Epidermal melanocyte (primary cell): ENCODE results near the gene SOBP.

Experiments used
- DNase-seq: peaks from one replicate; pipeline ENCODE4 v3.0.0; 2011; ENCODE audit warnings: low spot score; ENCODE audit not compliant: insufficient read length

The SOBP gene

DNA sequence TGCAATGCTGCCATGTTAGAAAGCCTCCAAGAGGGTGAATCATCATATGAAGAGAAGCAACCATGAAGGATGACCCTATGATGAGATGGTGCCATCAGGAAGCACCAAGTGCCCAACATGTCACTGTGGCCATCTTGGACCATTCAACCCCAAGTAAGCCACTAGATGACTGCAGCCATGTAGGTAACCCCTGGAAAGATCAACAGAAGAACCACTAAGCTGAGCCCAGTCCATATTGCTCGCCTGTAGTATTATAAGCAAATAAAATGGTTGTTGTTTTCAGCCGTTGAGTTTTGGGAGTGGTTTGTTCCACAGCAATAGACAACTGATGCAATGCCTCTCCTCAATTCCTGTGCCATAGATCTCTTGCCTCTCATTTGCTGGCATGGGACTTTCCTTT lies 193.3 kb downstream of the SOBP start:
- no peak for DNase-seq

DNA sequence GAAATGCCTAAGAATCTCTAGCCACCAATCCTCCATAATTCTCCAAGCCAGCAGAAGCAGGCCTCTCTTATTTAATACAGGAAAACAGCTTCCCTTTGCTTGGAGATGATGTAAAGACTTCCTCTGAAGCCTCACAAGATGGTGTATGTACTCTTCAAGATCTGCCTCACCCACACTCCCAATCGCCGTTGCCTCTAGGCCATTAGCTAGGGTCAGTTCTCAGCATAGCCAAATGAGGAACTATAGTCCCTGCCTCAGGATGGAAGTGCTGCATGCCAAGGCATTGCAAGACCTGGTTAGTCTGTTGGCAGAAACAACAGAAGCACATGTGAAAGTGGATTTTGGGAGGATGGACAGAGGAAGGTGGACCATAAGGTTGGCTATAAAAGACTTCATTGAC lies 195.1 kb downstream of the SOBP start:
- no peak for DNase-seq

DNA sequence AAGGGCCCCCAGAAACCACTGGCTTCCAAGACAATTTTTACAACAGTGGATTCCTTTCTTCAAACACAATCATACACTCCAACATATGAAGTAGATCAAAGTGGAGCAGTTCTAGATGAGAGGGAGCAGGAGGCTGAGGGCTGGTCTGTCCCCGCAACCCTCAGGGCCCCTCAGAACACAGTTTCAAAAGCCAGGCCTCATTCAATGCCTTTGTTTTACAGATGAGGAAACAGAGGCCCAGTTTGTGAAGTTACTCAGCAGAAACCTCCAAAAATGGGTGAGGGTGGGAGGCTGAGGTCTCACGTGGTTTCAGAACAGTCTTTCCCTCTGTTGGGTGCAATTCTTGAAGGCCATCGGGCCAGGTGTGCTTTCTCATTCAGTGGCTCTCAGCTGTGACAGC lies 199.3 kb downstream of the SOBP start:
- no peak for DNase-seq

DNA sequence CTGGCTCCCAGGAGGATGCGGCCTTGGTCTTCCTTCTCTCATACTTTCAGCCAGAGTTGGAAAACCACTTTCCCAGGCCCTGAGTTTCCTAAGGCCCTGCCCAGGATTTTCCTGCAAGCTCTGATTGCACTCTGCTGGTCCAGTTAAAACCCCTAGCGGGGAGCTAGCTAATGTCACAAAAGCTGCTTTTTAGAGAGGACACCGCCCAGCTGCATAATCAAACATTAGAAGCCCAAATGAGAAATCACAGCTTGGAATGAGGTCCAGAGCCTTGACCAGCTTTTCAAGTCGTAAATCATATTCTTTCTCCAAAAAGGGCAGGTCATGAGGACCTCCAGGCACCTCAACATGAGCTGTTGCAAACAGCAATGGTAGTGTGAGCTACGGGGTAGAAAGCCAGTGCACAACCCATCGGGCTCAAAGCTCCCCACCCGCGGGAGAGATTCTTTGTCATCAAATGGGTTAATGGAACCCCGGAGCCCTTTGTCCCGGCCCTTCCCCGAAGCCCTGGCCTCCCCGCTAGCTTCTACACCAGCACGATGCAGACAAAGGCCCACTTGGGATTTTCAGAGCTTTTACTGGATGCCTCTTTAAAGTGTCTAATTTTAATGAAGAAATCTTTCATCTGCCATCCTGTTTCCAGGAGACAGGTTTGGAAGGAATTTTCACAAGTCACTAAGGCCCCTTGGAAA lies 200.2 kb downstream of the SOBP start:
- no peak for DNase-seq

DNA sequence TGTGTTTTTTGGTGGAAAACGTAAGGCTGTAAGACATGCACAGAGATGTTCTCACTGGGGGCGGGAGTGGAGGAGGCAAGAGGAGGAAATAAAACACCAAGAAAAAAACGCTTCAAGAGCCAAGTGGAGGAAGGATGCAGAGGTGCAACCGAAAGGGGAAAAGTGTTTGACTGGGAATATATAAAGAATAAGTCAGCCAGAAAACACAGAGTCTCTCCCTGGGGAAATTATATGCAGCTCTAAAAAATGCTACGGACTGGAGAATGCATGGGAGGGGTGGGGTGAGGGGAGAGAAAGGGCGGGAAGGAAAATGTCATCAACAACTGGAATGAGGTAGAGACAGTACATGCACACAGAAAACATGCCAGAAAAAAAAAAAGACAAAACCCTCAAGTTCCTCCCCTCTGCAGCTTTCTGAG lies 200.7 kb downstream of the SOBP start:
- no peak for DNase-seq

DNA sequence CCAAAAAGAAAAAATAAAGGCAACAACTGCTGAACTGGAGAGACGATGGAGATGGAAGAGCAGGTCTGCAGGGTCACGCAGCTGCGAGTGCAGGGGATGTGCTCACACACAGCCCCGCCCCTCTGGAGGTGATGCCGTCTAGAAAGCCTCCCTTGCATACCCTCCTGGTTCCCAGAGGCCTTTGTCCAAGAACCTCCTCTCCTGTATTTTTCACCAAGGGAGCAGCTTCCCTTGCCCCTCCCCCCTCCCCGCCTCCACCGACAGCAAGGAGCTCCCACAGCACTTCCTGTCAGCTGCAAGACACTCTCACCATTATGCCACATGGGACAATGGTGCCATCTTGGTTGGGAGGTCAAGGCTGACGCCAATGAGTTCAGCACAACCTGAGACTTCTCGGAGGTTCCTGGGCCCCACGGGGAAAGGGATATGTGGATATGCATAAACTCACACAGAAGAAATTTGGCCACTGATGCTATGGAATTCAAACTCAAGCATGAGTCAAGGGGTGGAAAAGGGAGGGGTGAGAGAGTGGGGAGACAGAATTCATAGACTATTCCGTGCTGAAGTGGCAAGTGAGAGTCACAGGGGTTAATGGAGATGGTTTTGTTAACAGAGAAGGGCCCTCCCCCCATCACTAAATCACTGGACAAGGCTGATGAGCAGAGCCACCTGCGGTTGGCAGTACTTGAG lies 201.3 kb downstream of the SOBP start:
- no peak for DNase-seq

DNA sequence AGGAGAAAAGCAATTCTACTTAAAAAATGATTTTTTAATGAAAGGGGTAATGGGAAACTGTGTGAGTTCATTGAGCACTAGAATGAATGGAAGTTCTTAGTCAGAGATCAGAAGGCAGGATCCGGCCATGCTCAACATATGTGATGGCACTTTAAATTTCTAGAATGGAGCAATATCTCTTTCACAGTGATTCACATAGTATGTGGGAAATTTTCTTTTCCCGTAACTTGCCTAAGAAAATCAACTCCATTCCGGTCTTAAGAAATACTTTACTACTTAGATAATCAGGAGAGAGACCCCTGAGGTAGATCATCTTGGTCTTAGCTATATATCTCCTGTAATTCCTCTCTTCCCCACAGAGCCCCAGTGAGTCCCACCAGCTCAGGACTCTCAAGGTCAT lies 202.4 kb downstream of the SOBP start:
- DNase-seq = no peak

DNA sequence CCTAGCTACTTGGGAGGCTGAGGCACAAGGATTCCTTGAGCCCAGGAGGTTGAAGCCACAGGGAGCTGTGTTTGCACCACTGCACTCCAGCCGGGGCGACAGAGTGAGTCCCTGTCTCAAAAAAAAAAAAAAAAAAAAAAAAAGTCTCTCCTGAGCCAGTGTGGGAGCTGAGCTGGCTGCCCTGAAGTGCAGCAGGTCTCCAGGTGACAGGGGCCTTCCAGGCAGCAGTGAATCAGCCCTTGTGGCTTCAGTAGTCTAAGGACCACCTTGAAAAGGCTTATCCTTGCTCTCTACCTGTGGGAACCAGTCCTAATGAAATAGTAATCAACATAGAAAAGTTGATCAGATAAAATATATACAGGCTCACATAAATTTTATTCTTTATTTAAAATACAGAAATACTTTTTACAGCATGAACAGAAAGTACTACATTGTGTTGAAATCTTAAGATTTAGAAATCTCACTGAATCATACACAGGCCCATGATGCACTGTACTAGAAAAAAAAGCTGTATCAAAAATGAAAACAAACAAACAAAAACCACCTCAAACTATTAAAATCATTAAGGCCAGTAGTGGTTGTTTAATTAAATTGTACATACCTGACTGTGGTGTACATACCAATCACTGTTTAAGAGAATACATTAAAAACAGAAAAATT lies 205.3 kb downstream of the SOBP start:
- no peak for DNase-seq

DNA sequence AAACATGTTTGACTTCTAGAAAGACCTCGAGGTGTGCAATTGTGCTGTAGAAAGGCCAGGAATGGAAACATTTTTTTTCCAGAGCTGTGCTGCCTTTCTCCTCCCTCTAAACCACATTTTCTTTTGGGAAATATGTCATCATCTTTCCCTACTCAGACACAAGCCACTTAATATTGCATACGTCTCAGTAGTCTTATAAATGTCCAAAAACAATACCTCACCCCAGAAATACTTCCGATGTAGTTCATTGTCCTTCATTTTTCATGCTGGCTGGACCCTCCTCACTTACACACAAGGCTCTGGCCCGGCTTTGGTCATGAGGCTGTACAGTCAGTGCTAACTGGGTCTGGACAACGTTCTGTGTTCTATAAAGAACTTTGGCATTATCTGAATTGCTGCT lies 207.8 kb downstream of the SOBP start:
- no peak for DNase-seq

DNA sequence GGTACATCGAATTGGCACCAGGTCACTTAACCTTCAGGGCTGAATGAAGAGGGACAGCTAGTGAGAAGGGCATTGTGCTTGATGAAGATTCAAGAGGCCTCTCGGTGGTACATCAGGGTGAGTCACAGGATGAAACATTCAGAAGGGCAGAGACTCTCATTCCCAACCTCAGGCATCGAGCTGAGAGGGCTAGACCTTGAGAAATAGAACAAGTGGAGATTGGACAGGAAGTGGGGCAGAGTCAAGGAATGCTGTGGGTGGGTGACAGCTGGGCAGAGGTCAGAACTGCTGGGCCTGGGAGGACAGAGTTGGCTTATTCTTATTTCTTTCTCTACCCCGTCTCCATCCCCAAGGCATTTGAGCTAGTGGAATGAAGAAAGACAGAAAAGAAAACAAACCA lies 208.2 kb downstream of the SOBP start:
- no peak for DNase-seq

DNA sequence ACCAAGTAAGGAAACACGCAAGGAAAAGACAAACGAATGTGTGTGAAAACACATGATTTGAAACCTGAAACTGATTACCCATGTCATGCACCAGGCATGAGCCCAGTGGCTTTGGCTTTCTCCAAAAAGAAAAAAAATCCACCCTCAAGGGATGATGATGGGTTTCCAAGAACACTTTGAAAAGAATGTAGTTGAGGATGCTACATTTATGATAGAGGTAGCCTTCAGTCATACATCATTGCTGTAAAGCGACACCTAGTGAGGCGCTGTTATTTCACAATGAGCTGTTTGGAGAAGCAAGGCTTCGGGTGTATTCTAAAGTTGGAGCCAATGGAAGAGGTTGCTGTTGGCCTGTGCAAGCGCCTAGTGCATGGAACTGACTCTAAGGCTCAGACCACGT lies 209.3 kb downstream of the SOBP start:
- no peak for DNase-seq

DNA sequence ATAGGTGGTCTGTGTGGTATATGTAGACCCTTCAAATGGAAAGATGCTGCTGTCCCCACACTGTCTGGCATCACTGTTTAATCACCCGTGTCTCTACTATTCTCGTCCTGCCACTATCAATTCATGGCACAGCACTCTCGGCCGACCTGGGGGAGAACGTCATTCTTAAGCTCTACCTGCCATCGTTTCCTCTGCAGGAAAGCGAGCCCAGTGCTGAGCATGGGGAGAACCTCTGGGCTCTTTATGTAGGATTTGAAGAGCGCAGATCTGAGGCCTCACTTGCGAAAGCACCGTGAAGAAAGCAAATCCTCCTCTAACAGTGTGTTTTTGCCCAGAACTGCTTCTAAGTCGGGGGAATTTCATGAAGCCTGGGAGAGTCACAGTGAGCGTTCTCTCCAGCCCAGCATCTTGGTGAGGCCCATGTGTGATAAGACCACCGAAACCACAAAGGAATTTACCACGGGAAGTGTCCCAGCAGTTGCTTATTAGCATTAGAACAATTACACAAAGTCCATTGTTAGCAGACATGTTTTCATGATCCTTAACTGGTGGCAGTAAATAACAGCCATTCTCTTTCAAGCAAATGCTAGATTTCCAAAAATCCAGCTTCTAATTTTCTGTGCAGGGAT lies 209.9 kb downstream of the SOBP start:
- no peak for DNase-seq

DNA sequence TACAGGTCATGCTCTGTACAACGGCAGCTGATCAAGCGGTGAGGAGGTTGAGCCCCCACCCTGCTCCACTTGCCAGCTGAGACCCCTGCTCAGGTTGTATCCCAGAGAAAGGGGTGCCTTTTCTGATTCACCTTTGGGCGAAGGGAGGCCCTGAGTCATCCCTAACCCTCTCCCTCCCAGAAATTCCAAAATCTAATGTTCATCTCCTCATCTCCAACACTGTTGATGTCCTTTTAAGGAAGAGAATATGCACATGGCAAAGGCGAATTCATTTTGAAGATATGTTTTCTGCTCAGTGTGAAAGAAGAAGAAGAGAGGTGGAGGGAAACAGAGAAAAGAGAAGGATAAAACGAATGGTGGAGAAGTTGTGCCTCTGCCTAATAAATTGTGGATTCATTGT lies 213.7 kb downstream of the SOBP start:
- DNase-seq = no peak

DNA sequence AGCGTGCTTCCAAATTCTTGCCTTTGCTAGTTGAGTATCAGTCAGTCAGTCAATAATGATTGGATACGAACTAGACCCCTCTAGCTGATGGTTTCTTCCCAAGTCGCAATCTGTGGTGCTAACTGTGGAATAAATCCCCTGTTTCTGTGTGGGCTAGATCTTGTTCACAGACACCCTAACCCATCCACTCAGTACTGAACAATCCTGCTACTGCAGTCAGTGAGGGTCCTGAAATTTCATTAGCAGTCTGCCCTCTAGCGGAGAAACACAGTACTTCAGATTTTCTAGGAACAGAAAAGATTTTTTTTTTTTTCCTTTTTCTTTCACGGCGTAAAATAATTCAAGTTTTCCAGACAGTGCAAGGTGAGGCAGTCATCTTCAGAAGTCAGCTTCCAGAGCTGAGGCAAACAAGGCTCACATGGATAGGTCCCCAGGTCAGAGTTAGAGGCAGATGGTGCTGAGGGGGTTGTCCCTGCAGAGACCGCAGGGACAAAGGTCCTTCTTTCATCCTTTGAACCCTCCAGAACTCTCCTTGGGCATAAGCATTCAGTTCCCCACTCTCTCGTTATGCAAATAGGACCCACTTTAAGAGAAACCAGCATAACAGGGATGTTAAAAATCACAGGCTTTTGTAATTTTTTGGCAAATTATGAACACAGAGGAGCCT lies 214.6 kb downstream of the SOBP start:
- DNase-seq = peak; percentile 41

DNA sequence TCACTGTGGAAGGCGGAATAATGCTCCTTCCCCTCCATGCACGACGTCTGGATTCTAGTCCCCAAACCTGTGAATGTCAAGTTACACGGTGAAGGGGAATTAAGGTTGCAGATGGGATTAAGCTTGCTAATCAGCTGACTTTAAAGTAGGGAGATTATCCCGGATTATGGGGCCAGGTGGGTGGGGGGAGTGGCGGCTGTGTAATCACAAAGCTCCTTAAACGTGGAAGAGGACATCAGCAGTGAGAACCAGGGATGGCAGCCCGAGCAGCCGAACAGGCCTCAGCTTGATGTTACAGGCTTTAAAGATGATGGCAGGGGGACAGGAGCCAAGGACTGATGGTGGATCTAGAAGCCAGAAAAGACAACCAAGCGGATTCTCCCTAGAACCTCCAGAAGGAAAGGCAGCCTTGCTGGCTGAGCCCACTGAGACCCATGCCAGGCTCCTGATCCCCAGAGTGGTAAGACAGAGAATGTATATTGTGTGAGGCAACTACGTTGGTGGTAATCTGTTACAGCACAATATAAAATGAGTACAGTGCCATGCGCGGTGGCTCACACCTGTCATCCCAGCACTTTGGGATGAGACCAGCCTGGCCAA lies 216.7 kb downstream of the SOBP start:
- DNase-seq = no peak

DNA sequence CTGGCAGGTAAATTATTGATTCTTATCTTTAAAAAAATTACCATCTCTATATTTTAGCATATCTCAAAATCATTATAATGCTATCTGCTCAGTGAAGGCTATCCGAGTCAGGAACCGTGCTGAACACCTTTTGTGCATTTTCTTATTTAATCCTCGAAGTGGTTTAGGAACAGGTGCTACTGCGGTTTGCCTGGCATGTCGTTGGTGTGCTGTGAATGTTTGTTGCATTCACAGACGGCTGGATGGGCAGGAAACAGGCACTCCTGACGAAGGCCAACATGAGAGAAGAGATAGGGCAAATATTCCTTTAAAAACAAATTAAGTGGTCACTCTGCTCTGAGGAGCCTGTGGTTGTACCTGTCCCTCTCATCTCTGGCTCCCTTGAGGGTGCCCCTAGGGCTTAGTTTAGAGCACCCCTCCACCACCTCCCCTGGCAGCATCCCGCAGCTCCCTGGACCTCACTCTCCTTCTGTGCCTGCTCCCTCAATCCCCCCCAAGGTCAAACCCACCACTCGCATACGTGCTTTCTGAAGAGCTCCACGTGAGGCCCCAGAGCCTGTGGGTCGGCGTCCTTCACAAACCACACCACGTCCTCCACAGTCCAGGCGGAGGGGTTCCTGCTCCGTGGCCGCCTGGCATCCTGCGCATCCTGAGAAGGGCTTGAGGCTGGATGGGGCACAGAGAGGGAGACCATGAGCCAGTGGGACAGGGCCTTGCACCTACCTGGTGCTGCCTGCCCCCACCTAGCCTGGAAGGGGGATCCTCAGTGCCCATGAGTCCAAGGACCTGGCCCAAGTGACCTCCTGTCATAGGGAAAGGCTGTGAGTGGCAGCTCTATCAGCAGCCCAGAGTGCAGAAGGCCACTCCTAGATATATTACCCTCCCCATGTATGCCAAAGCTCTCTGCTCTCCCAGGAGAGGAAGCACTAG lies 217.7 kb downstream of the SOBP start:
- DNase-seq = no peak

DNA sequence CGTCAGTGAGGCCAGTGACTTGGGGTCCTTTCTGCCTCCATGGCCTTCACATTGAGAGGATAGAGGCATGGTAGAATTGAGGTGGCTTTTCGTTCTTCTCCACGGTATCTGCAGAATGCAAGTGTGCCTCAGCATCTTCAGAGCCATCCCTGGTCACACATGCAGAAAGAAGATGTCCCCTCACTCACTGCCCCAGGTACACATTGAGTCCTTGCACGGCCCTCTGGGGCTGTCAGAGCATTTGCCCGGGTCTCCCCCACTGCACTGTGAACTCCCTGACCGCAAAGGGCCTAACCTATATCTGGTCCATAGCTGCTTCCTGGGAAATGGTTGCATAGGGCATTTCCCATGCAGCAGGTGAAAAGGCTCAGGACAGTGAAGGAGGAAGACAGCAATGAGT lies 218.5 kb downstream of the SOBP start:
- DNase-seq = no peak

DNA sequence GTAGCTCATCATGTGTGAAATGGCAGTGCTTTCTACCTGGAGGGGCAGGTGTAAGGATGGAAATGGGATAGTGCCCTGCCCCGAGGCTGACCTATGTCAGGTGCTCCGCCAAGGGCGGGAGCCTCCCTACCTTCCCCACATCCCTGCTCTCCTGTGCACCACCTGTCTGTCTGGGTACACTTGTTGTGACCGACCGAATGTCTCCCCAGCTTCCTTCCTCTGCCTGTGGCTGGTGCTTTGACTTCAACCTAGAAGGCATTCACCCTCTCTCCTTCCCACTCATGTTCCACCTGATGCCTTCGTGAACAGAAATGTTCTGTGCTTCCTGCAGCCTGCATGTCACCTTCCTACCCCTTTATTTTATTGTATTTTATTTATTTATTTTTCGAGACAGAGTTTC lies 219.4 kb downstream of the SOBP start:
- DNase-seq = no peak
